Measurements from ENCODE around the gene SPN. TPM values are rescaled to one million over a fixed set of nuclear protein-coding genes. Genes with fewer than 3 reads are reported as not detected.

The SPN gene
- total and polyA plus RNA-seq, 2 donors (not counting 3 experiments of a cell fraction or from before 2014, with no cell fraction given): not detected

- H3K9me1 ChIP-seq (replicated peaks; ENCODE audit: control insufficient read depth, extremely low read depth, insufficient read depth, low read length): no peaks in the 10 kb centered on the region
- no peak overlapping the region for H2AFZ ChIP-seq (ENCODE audit: low read depth, low read length)
- peaks cover 0 to 3% of the 10 kb centered on the region in 2 experiments for H3K27me3 ChIP-seq (ENCODE audit: control insufficient read depth in 2 of 2, insufficient read depth in 2 of 2, low read length in 2 of 2)
- H3K4me2 ChIP-seq (ENCODE audit: insufficient read depth, low read length): no peak overlapping the region
- ChIA-PET CTCF (interaction anchor here (1.3 to 1.5 kb wide), 2 partner anchors 13 to 50 kb away, joined by 3 read pairs; no protein-coding TSS in a partner anchor), POLR2A (no interaction called here)
- DNase-seq (ENCODE audit: low read depth, low spot score) (no peak), FAIRE-seq (no peak)
- dilution Hi-C loops (cut with MboI; ENCODE audit: extremely low pct_ligation_motif_present, low sequenced_read_pairs) (no loop called here), intact Hi-C loops (cut with micrococcal nuclease) (no loop called here)
- no peak overlapping the region for H3K9ac ChIP-seq (replicated peaks; ENCODE audit: extremely low read depth, insufficient read depth, low read length)
- H3K4me1 ChIP-seq (ENCODE audit: control insufficient read depth, extremely low read depth, insufficient read depth, low read length): no peaks in the 10 kb centered on the region
- no peak for TF ChIP-seq POLR2A (IDR thresholded peaks at IDR 0.05; ENCODE audit: low read depth, low read length)
- TF ChIP-seq POLR2AphosphoS5 (IDR thresholded peaks at IDR 0.05; ENCODE audit: insufficient read depth, low read depth, low read length): no peak
- no peak for TF ChIP-seq FOS (IDR thresholded peaks at IDR 0.05; ENCODE audit: borderline replicate concordance, insufficient read depth, low read length)
- no peak for TF ChIP-seq CTCF (IDR thresholded peaks at IDR 0.05; ENCODE audit: extremely low read depth in 1 of 2, insufficient read depth in 1 of 2, low read depth in 1 of 2, low read length in 2 of 2)
- no peak for TF ChIP-seq MAX (IDR thresholded peaks at IDR 0.05; ENCODE audit: insufficient read depth, insufficient read length)
- no peak for TF ChIP-seq EZH2 (IDR thresholded peaks at IDR 0.05; ENCODE audit: borderline replicate concordance, low read depth, low read length, severe bottlenecking)
- no peak for TF ChIP-seq JUN (IDR thresholded peaks at IDR 0.05; ENCODE audit: borderline replicate concordance, insufficient read depth, insufficient read length, low read depth)
- no peak for TF ChIP-seq GATA2 (IDR thresholded peaks at IDR 0.05; ENCODE audit: insufficient read depth, insufficient read length, low read depth, low read length)
- no peak for TF ChIP-seq MYC (IDR thresholded peaks at IDR 0.05; ENCODE audit: low read depth, low read length)
- no peak overlapping the region for H3K27ac ChIP-seq (ENCODE audit: insufficient read depth, low read depth, low read length)
- H4K20me1 ChIP-seq (replicated peaks; ENCODE audit: control insufficient read depth, extremely low read depth, insufficient read depth, low read length): no peaks in the 10 kb centered on the region
- H3K36me3 ChIP-seq (ENCODE audit: control insufficient read depth in 2 of 2, extremely low read depth in 1 of 2, insufficient read depth in 2 of 2, low read length in 2 of 2): no peaks in the 10 kb centered on the region
- H3K79me2 ChIP-seq (ENCODE audit: control insufficient read depth, insufficient read depth, low read length): no peaks in the 10 kb centered on the region
- H3K9me3 ChIP-seq (replicated peaks; ENCODE audit: control insufficient read depth, insufficient read depth, low read length): no peaks in the 10 kb centered on the region
- no TSS peak for BruUV-seq (replicated peaks)
- no peak overlapping the region for H3K4me3 ChIP-seq (replicated peaks in 1 of 3; ENCODE audit: insufficient read depth in 1 of 3, low read depth in 1 of 3, low read length in 3 of 3)
Measured at GRCh38 chr16:29650771-29651170, 12.3 kb upstream of the SPN start.
